ENCODE measurements around the gene MRPL12.

Gene MRPL12

DNA sequence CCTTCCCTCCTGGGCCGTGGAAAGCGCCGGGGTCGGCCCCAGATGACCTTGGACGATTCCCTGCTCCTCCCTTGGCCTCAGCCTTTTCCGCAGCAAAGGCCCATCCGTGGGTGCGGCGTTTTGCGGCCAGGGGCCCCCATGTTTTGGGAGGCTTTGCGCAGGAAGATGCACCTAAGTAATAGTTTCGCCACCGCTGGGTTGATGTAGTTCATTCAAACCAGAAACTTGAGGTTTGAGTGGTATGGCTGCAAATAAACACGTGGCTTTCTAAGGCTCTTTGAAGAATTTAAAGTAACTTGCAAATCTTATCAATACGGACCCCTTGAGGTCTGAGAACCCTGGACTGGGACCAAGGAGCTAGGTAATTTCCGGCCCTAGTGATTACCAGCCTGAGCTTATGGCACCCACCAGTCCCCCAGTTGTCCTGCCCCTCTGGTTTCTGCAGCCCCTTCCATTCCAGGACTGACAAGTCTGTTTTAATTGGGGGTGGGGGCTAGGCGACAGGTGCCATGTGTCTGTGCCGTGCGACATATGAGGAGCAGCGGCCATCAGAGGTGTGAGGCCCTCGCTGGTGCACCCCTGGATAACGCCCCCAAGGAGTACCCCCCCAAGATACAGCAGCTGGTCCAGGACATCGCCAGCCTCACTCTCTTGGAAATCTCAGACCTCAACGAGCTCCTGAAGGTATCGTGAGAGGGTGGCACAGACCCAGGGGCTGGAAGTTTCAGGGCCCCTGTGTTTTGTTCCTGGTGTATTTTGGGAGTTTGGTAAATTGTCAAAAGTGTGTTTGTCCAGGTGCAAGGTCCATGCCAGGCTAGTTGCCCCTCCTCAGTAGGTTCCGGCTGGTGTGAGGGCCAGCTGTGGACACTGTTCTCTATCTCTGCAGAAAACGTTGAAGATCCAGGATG is 834 bp downstream of the MRPL12 start:
- DNase-seq: peak in 2 of 6 experiments; percentile 22 to 50

DNA sequence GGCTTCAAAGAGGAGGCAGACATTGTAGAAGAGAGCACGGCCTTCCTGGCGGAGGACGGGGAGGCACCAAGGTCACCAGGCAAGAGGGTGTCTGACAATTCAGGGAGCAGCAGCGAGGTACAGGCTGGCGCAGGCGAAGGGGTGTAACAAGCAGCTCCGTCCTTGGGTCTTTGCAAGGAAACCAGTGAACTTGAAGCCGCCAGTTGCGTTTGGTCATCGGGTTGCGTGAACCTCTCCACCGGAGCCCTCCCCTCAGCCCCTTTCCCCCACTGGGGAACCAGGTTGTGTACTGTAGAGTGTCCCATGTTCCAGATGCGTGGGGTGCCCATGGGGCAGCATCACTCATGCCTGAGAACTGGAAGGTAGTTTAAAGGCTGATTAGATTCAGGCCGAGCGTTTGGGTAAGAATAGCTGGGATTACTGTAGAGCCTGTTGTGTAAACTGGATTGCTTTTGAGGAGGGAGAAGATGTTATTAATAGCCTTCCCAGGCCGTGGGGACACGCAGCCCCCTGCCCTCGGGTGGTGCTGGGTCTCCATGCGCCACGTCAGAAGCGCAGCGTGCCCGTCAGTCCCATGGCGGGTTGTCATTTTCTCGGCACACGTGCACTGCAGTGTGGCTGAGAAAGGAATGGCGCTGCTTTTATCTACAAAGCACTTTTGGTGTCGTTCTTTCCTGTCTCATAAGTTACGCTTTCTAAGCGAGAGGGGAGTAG is 2.5 kb downstream of the MRPL12 start:
- no peak for DNase-seq

DNA sequence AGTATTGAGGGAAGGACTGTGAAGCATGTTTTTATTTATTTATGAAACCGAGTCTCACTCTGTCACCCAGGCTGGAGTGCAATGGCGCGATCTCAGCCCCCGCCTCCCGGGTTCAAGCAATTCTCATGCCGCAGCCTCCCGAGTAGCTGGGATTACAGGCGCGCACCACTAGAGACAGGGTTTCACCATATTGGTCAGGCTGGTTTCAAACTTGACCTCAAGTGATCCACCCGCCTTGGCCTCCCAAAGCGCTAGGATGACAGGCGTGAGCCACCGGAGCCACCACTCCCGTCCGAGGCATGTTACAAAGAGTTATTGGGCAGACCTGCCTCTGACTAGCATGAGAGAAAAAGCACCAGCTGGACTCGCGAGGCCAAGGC is 3.1 kb downstream of the MRPL12 start:
- no peak for DNase-seq

DNA sequence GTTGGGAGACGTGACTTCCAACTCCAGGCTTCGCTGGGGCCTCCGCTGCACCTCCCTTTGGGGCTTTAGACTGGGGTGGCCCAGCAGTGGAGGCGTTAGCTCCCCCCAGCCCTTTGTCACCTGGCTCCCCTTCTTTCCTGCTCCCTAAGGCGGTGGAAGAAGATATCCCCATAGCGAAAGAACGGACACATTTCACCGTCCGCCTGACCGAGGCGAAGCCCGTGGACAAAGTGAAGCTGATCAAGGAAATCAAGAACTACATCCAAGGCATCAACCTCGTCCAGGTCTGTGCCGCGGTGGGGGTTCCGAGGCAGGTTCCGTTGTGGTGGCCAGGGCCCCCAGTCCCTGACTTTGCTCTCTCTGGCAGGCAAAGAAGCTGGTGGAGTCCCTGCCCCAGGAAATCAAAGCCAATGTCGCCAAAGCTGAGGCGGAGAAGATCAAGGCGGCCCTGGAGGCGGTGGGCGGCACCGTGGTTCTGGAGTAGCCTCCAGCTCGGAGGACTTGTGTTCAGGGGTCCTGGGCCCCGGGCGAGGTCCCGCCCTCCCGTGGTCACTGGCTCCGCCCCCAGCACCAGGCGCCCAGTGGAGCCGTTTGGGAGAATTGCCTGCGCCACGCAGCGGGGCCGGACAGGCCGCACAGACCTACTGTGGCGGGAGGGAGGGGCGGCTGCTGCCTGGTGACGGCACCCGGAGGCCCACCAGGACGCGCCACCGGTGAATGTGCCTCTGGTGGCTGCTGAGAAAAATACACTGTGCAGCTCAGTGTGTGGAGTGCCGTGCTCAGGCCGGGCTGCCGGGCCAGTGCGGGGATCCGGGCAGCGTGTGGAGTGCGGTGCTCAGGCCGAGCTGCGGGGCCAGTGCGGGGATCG is 3.8 kb downstream of the MRPL12 start:
- no peak for DNase-seq

DNA sequence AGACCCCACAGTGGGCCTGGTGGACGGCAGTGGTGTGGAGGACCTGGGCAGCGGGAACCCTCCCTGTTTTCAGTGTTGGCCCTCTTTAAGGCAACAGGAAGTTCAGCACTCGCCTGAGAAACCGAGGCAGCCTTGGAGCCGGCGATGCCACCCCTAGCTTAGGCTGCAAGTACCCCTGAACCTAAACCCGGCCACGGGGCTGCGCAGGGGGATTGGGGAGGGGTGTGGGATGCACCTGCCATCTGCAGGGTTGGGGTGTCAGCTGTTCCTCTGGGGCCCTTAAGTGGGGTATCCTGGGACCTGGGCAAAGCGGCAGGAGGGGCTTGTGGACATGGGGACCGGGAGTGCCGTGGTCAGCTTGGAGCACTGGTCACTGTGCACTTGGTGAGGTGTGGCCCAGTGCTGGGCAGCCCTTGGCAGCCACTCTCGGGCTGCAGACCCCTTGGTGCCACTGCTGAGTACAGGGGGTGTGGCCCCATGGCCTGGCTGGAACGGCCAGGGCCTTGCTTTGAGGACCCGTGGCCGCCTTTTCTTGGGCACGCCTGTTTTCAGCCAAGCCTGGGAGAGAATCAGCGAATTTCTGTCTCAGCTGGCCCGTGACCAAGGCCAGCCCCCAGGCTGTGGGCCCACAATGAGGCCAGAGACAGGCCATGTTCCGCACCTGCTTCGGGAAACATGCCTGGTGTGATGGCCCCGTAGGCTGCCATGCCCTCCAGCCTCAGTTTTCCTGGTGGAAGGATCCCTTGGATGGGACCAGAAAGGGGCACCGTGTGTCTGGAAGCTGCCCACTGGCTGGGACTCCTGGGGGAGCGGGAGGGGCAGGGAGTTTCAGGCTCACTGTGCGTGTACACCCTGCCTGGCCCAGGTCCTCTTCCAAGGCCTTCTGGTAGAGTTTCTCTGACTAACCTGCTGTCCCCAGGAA is 4.8 kb downstream of the MRPL12 start:
- no peak for DNase-seq

DNA sequence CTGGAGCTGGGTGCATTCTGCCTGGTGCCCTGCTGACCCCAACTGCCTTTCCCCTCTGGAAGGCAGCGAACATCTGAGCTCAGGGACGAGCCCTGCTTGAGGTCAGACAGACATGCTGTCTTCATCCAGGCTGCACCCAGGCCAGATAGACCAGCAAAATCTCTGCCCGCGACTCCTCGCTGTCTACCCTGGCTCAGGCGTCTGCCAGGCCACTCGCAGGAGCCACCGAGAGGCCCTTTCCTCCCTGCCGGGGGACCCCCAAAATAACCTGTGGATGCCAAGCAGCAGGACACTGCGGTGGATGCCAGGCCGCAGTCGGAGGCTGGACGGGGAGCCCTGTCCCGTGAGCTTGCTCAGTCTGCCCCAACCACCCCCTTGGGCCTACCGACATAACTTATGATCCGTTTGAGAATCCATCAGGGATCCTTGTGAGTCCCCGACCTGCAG is 5.6 kb downstream of the MRPL12 start:
- DNase-seq: no peak

DNA sequence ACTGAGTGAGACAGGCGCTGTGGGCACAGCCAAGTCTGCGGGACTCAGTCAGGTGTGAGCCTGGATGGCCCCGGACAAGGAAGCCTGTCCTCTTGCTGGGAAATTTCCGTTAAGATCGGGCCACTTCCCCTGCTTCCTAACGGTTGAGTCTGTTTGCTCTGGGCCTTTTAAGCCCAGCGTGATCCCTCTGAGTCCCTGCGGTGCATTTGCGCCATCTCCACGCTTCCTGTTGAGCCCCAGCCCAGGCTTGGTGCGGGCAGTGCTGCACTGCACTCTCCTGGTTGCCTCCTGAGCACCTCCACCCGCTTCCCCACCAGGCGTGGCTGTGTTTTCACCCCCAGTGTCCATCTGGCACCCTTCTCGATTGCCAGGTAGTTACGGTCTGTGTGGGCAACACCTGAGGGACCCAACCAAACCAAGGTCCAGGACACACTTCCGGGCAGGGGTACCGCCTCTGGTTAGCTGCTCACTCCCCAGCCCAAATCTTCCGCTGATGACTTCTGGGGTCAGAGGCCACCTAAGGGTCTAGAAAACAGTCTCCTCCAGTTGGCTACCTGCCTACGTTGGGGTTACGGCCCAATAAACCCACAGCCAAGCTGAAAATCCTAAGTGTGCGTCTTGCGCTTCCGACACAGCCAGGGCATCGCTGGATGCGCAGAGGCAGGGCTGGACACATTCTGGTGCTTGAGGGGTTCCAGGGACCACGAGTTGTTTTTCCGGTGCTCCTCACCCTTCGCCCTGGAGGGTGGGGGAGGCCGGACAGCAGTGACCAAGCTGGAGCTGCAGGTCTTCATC is 7.5 kb downstream of the MRPL12 start:
- DNase-seq: peak in 2 of 6 experiments; percentile 8 to 17

DNA sequence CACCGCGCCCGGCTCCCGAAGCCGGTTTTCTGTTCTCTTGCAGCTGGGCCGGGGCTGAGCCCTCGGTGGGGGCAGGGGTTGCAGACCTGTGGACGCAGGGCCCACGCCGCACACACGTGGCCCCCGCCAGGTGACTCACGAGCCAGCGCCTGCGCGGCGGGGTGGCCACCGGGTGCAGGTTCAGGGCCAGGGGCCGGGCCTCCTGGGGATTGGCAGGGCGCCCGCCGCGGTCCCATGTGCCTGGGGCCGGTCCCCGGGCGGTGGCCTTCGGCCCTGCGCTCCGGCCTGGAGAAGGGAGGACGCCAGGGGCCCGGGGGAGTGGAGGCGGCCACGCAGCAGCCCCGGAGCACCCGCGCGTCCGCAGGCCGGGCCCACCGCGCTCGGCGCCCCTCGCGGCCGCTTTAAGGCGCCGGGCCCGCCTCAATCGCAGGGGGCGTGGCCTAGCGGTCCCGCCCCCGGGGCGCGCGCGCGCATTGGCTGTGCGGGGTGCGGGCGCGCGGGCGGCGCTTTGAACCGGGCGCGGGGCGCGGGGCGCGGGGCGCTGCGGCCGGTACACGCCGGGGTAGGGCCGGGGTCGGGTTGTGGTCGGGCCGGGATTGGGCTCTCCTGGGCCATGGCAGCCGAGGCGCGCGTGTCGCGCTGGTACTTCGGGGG is 8.8 kb downstream of the MRPL12 start, which contains the start of gene SLC25A10:
Gene SLC25A10, plus strand, starts transcription at position 471 of the 654 bp plus-strand sequence. Its CDS starts 143 bp downstream, at position 614.
- peak; percentile 58 to 87 (median 76) for DNase-seq

DNA sequence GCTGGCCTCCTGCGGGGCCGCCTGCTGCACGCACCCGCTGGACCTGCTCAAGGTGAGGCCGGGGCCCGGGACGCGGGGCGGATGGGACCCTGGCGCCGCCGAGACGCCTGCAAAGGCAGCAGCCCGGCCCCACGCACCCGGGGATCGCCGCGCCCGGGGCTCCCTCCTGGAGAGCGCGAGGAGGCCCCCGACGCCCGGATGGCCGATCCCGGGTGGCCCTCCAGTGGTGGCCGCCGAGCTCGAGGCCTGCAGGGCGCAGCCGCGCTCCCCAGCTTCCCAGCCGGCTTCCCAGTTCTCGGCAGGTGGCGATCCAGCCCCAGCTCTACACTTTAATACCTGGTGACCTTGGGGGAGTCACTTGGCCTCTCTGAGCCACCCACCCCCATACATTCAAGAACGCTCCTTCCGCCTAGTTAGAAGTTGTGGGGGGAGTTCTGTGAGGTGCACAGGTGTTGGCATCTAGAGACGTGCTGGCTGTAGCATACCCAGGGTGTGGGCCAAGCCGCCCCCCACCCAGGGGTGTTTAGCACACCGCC is 9.4 kb downstream of the MRPL12 start:
- no peak for DNase-seq

DNA sequence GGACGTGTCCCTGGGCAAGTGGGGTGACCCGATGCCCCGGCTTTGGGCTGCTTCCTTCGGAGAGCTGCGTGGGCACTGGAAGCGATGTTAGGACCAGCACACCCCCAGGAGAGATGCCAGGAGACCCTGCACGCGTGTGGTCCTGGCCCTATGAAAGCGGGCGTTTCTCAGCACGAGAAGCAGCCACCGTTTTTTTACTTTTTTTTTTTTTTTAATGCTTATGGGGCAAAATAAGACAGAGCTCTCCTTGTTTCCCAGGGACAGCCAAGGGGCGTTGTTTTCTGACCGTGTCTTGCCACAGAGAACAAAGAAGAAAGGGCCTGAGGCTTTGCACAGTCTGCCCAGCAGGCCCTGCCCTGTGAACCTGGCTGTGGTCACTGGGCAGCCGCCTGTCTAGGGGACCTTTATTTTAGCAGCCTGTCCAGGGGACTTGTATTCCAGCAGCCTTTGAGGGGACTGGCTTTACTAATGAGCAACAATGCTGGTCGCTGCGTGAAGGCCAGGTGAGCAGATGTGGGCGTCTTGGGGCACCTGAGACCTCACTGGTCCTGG is 9.9 kb downstream of the MRPL12 start:
- no peak for DNase-seq

DNA sequence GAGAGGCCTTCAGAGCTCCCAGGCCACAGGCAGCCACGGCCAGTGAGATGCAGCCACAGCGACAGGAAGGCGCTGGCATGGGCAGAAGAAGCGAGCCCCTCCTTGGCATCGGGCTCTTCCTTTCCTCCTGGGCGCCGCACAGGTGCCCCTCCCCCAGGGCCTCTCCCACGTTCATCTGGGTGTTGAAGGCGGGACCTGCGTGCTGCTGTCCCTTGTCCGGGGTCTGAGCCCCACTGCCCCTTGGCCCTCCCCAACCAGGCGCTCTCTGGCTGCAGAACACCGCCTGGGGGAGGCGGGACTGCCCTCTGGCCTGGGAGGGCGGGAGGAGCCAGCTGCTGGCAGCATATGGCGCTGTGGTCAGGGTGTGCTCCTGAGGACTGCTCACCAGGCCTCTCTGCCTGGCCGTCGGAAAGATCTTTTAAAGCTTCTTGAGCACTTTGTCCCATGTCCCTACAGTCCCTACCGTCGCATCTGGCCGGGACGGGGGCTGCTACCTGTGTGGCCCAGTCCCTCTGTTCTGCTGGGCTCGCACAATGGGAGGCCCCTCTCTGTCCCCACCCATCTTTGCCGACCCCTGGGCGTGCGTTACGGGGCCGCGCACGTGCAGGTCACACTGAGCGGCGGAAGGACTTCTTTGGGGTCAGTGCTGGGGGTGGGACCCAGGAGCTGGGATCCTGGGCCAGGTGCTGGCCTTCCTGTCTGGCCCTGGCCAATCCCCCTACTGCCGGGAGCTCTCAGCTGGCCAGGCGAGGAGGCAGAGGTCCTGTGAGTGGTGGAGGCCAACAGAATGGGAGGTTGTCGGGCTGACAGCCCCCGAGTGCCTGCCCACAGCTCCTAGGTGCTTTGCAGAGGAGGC is 10.6 kb downstream of the MRPL12 start:
- no peak for DNase-seq

DNA sequence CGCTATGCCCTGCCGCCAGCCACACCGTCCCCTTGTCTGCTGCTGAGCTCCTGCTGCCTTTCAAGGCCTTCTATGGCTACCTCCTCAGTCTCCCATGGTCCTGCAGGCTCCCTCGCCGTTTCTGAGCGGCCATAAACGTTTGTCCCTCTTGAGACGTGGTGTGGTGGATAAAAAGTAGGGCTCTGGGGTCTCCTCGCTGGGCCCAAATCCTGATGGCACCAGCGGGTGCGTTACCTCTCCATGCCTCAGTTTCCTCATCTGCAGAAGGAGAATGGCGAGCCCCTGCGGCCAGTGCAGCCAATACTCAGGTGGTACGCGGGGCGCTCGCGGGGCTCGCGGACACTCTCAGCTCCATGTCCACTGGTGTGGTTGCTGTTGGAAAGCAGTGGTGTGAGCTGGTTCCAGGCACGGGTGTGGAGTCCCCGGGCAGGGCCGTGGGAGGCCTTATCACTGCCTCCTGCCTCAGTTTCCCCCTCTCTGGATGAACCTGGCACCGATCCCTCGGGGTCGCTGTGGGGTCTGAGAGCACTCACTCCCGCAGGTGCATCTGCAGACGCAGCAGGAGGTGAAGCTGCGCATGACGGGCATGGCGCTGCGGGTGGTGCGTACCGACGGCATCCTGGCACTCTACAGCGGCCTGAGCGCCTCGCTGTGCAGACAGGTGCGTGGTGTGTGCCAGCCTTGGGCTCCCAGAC is 11.4 kb downstream of the MRPL12 start:
- DNase-seq: no peak

DNA sequence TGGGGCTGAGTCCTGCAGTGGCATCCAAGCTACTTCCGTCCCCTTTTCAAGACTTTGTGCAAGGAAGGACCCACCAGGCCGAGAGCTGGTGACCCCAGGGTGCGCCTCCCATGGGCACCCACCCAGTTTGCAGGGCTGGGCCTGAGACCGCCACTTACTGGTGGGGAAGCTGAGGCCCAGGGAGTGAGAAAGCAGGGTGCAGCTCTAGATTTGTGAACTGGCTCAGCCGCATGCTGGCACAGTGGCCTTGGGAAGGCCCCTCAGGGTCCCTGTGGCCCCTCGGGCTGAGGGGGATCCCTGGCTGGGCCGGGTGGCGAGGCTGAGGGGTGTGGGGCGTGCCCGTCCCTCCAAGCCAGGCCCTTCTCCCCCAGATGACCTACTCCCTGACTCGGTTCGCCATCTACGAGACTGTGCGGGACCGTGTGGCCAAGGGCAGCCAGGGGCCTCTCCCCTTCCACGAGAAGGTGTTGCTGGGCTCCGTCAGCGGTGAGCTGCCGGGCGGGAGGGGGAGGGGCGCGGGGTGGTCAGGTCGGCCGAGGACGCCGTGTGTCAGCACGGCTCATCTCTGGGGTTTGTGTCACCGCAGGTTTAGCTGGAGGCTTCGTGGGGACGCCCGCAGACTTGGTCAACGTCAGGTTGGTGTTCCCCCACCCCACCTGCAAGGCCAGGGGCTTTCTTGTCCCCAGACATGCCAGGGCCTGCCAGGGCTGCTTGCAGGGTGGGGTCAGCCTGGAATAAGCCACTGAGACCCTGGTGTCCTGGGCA is 12.1 kb downstream of the MRPL12 start:
- no peak for DNase-seq

DNA sequence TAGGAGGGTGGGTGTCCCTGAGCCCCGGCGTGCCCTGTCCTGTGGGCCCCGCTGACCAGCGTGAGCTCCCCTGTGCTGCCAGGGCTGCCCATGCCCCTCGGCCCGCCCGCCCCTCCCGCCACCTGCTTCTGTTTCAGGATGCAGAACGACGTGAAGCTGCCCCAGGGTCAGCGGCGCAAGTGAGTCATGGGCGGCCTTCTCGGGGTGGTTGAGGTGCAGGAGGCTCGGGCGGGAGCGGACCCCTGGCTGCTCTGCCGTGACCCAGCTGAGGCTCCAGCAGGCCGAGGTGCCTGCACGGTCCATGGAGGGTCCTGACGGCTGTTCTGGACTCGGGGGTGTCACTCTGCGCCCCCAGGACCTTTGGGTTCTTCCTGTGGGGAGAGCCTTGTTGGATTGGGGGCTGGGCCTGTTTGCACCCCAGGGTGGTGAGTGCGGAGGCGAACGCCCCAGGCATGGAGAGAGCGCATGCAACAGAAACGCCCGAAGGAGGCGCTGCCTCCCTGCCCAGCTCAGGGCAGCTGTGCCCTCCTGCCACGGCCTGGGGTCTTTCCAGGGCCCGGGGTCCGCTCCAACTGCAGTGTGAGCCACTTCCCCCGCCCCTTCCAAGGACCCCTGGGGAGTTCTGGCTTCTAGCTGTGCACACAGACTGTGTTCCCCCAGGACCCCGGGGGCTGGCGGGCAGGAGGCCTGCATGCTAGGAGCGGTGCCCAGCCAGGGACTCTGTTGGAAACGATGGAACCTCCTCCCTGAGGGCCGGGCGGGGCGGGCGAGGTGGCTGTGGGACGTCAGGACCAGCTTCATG is 12.9 kb downstream of the MRPL12 start:
- no peak for DNase-seq

DNA sequence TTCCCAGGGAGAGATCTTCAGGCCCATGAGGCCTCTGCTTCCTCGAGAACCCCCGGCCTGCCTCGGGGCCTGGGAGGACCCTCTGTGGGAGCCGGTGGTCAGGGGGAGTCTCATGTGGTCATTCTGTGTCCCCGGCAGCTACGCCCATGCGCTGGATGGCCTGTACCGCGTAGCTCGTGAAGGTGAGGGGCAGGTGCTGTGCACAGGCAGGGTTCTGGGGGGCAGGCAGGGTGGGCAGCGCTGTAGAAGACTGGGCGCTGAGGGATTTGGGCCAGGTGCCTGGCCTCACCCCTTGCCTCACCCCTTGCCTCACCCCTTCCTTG is 13.5 kb downstream of the MRPL12 start:
- DNase-seq: no peak

DNA sequence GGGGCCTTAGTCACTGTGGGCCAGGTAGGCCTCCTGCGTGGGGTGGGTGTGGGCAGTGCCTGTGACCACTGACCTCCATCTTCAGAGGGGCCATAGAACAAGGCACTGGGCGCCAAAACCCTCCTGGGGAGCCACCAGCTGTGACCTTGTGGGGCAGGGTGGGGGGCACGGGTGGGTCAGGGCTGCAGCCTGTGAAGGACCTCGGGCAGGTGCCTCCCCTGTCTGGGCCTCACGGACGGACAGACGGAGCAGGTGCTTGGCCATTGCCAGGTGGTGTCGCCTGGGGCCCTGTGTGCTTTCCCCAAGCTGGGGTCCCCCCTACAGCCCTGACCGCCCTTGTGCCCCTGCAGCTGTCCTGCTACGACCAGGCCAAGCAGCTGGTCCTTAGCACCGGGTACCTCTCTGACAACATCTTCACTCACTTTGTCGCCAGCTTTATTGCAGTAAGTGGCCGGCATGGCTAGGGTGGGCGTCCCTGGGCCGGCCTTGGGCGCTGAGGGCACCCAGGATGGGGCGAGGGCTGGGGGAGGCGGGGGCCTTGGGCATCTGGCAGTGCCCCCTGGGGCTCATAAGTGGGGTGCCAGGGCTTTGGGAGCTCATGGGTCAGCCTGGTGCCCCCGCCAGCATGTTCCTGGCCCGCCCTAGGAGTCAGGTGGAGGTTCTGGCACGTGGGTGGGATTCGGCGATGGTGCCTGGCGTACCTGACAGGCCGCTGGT is 14.0 kb downstream of the MRPL12 start:
- DNase-seq: no peak
